HG03103 (cell line): ENCODE data around the gene NHEJ1.

Experiments
- ATAC-seq: cut with Tn5 transposase; IDR thresholded peaks from one replicate; pipeline ENCODE4 v1.9.1; 2021; ENCODE audit warnings: low read depth; ENCODE audit not compliant: unreplicated experiment

NHEJ1 gene

DNA sequence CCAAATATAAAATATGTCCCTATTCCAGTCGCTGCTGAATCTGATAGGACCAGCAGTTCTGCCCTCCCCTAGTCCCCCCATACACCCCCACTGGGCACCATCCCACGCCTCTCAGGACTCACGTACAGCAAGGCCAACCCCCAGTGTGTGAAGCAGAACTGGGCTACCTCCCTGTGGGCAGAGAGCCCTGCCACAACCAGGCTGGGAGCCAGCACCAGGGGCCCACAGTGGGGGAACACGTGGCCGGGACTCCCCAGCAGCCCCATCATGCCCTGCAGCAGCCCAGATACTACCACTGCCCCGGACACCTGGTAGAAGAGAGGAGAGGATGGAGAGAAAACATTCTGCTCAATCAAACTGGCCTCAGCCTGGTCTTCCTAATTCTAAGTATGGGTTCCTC lies 7.9 kb upstream of the NHEJ1 start:
- ATAC-seq = no peak

DNA sequence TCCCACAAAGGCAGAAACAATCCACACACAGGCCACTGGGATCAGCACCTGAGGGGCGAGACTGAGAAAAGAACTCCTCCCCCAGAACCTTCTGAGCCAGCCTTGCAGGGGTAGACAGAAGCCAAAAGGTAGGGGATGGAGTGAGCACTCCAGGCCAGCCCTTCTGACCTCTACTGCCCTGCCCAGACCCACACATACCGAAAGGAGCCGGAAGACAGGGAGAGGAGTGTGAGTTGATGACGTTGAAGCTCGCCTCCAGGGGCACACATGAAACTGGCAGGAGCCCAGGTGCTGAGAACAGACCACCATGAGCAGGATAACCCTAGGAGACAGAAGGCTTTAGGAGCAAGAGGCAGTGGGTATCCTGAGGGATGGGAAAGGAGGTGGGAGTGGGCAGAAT lies 7.4 kb upstream of the NHEJ1 start:
- no peak for ATAC-seq

DNA sequence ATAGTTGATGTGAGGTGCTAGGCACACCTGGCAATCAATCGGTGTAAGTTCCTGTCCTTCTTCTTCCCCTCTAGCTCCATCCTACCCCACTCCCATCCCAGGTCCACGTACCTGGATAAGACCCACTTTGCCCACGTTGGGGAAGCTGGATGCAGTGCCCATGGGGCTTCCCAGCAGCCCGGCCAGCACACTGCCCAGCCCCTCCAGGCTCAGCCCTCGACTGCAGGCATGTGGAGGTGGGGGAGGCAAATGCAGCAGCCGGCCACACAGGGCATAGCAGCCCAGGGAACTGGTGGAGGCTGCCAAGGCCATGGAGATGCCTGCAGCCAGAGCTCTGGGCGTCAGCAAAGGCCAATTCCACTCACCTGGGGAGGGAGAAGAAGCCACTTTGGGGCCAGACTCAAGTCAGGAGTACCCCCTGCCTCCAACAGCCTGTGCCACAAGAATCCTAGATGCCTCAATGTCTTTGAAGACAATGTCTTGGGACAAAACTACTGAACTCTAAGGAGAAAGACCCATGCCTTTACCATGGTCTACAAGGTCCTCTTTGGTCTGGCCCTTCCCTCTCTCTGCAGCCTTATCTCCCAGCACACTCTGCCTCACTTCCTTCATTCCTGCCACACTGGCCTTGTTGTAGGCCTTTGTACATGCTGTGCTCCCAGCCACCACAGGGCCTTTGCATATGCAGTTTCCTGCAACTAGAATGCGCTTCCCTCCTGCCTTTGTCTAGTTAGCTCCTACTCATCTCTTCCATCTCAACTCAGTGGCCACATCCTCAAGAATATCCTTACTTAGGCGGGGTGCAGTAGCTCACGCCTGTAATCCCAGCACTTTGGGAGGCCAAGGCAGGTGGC lies 4.7 kb upstream of the NHEJ1 start:
- no peak for ATAC-seq

DNA sequence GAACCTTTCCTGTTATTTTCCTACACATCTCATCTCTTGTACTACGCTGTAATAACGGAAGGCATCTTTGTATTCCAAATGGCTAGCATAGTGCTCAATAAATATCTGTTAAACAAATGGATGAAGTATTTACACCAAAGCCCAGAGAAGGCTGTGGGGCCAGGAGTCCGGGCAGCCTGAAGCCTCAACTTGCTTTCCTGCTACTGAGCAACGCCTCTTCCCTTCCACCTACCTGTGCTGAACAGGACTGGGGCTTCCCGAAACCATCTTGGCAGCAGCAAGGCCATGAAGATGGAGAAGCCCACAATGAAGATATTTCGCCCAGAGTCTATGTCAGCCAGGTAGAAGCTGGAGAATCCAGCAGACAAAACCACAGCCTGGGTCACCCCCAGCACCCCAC lies 2.5 kb upstream of the NHEJ1 start:
- ATAC-seq = no peak

DNA sequence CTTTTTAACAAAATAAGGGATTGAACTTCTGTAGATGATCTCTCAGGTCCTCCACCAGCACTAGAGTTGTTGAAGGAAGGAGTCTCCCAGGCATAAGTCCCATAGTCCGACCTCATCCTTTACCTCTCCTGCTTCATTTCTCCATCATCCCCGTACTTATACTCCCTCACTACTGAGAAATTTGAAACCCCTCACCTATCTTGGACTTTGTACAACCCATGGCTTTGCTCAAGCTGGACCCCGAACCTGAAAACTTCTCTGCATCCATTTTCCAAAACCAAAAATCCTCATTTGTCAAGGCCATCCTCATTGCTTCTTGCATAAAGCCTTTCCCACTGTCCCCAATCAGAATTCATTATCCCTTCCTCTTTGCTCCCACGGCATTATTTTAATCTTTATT lies 482 bp upstream of the NHEJ1 start:
- no peak for ATAC-seq

DNA sequence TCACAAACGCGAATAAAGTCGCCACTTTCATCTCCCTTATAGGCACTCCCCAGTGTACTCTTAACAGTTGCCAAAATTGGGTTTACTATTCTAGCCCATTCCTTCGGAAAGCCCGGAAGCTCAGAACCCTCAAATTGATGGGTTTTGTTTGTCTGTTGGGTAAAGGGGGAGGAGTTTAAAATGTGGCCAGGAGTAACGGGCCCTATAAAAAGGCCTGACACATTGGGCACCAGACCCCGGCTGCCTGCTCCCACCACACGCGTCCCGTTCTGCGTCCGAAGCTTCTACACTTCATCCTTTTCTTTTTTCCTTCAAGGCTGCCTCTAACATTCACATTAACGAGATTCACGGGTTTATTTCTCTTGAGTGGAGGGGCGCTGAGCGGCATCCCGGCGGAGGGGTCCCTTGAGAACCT lies 837 bp downstream of the NHEJ1 start:
- ATAC-seq = no peak

DNA sequence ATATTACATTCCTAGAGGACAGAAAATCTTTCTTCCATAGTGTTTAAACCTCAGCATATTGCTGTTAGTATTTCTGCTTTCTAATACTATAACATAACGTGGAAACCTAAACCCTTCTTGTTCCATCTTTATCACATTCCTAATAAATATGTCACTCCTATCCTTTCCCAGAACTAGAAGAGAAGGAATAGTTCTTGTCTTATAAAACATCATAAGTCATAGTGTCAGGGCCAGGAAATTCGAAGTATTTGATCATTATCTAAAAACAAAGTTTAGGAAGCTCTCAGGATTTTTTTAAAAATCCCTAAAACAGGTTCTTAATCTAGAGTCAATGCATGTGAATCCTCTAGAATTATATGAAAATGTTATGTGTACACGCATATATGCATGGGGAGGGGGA lies 2.0 kb downstream of the NHEJ1 start:
- ATAC-seq = no peak

DNA sequence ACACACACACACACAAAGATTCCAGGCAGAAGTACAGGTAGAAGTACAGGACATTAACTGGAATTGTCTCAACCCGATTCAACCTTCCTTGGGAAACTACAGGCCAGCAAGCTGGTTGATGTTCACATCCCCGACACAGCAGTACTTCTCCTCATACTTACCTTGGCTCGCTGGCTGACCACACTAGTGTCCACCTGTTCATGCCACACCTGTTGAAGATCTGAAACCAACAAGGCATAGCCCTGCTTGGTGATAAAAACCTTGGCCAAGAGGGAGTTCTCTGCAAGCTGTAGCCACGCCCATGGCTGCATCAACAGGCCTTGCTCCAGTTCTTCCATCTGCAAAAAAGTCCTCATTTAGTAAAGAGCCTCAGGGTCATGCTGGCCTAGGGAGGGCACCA lies 2.6 kb downstream of the NHEJ1 start:
- ATAC-seq = no peak

DNA sequence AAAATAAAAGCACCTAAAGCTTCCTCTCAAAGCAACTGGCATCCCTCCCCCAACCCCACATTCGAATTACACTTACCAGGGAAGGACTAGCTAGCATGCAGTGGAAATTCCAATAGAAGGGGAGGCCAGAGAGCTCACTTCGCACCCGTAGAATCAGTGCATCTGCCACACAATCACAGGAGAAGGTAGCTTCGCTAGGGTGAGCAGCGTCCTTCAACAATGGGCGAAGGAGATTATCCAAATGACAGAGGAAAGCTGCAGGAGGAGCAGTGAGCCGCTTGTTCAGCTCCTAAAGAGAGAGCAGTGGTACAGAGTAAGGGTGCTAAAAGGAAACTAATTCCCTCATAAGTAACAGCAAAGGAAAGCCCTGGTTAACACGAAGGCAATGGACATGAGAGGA lies 3.2 kb downstream of the NHEJ1 start:
- ATAC-seq = no peak

DNA sequence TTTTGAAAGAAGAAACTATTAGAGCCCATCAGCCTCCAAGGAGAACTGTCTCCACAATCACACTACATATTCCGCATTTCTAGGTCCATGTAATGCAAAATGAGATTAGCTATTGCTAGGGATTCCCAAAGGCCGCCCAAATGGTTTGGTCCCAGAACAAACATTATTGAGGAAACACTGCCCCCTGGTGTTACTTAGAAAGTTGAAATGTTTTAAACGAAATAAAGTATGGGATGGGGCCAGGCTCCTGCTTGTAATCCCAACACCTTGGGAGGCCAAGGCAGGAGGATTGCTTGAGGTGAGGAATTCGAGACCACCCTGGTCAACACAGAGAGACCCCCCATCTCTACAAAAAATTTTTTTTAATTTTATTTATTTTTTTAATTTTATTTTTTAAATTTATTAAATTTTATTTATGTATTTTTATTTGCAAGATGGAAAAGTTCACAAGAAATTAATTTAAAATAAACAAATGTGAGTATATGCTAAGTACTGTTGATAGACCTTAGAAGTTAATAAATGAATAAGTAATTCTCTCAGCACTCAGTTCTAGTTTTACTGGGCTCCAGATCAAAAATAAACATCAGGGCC lies 5.5 kb downstream of the NHEJ1 start:
- ATAC-seq = no peak

DNA sequence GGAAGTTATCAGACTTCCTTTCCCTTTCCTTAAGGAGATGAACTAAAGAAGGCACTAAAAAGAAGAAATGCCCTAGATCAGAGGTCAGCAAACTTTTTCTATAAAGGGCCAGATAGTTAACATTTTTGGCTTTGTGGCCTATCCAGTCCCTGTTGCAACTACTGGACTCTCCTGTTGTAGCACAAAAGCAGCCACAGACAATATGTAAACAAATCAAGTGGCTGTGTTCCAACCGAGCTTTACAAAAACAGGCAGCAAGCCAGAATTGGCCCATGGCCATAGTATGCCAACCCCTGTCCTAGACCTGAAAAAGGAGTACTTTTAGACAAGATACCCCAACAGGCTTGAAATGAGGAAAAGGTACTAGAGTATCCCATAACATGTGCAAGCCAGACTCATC lies 10.9 kb downstream of the NHEJ1 start:
- no peak for ATAC-seq

DNA sequence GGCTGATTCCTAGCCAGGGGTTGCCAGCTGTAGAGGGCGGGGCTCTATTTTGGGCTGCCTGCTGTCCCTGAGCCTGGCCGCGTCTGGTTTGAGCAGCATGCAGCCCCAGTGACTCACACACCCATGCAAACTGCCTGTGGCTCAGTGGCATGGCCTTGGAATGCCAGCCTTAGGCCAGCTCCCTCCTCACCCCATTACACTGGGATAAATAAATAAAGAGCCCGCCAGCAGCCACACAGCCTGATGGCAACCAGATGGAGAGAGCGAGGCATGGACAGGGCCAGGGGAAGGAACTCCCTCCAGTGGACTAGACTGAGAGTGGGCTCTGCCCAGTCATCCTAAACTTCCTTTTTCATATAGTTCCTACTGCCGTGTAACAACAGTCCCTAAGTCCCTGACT lies 18.3 kb downstream of the NHEJ1 start:
- no peak for ATAC-seq

DNA sequence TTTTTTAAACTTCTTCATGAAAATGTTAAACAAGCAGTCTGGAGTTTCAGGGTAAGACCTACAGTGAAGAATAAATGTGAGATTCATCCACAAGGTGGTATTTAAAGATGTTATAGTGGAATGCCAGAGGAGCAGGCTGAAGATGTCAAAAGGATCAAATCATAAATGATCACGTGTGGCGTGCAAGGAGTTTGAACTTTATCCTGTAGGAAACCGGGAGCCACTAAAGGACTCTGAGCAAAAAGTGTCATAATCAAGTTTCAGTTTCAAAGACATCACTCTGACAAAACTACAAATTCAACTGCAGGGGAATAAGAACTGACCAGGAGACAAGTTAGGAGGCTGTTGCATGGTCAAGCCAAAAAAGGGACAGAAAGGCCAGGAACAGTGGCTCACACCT lies 19.9 kb downstream of the NHEJ1 start:
- no peak for ATAC-seq

DNA sequence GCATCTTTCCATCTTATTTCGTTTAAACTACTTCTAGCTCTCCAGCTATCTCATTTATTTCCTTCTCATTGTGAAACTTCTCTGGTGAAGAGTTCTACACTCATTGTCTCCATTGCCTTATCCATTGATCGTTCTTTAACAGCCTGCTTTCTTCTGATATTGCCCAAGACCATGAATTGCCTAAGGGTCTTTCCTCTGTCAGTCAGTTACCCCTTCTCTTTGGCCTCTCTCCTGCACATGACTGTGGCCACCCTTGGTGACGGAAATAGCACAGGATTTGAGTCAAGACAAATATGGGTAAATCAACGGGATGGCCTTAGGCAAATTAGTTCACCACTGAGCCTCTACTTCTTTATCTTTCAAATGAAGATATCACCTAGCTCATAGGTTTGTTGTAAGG lies 26.6 kb downstream of the NHEJ1 start:
- no peak for ATAC-seq

DNA sequence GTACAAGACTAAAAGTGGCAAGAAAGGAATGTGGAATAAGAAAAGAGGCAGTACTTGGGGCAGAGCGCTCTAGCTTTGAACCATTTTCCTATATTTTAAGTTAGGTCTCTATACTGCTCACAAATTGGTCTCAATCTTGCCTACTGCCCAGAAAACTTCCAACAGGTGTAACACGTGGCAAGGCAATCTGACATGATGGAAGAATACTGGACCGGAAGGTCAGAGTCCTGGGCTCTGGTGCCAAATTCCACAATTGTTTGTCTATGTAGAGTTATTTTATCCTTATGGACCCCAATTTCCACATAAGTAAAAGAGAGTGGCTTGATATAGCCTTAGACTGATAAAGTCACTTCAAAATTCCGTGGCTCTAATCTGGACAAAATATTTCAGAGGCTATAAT lies 28.9 kb downstream of the NHEJ1 start:
- ATAC-seq = no peak

DNA sequence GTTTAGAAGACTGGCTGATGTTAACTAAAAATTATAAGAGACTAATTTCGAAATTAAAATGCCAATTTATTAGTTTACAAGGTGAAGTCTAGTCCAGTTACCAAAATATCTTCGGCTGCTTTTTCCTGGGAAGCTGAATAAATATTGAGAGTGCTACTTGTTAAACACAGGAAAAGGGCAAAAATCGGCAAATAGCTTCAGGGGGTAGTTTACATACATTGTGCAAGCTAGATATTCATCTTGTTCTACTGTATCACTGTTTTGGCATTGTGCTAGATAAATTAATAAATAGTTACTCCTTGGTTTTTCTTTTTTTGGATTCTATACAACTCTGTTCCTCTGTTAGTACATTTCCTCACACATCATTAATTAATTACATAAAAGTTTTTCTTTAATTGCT lies 29.3 kb downstream of the NHEJ1 start:
- ATAC-seq = no peak

DNA sequence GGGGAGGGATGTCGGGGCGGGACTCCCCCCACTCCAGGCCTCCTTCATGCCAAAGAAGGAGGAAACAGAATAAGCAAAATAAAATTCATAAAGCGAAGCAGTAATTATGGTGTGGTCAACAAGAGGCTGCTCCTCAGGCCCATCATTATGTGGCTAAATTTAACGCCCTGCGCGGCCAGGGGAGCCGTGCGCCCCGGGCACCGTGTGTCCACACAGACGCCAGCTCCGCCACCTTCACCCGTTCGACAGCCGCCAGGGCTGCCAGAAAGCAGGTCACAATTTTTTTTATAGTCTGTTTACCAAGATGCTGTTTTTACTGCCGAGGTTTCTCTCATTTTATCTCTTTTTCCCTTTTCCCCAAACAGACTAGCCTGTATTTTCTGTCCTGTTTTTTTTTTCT lies 31.0 kb downstream of the NHEJ1 start:
- no peak for ATAC-seq

DNA sequence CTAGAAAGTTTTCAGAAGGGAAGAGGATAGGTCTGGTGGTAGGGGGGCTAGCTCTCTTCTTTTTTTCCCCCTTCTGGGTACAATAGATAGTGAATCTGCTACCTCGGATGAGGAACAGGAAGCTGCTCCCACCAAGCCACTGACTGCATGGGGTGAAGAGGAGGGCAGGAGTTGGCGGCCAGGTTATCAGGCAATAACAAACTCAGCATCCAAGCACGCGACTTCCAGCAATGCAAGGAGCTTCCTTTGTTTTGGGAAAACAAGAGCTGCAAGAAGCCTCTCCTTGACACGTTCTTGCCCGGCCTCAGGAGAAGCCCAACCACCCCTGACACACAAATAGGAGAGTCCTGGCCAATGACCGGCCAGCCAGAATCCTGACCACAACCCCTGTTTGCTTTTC lies 32.2 kb downstream of the NHEJ1 start:
- ATAC-seq = no peak

DNA sequence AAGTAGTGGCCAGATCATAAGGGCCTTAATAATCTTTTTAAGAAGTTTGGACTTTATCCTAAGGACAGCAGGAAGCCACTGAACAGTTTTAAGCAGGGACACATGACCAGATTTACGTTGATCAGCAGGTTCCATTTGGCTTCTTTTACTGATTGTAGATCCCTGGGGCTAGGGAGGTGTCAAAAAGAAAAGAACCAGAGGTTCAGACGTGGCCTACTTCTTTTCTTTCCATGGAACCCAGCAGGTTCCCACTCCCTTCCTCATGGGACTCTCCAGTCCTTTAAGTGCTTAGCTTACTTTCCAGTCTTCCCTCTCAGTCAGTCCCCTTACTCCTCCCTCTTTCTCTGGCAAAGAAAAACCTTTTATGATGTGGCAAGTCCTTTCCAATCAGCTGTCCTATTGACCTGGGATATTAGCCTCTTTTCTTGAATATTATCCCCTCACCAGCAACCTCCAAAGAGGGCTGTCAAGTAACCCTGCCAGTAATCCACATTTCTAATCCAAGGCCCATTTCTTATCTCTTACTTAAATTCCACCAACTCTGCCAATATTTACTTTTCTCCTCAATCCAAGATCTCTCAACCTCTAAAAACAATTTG lies 33.5 kb downstream of the NHEJ1 start:
- no peak for ATAC-seq

DNA sequence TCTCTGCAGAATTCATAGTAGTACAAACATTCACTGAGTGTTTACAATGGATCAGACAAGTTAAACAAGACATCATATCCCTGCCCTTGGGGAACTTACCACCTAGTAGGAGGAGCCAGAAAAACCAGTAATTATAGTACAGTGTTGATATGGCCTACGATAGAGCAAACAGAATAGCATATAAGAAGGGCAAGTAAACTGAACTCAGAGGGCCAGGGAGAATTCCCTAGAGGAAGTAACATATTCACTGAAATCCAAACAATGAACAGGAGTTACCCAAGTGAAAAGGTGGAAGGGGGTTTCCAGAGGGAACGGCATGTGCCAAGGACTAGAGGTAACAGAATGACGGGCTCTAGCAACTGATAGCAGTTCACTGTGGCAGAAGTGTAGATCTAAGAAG lies 34.1 kb downstream of the NHEJ1 start:
- no peak for ATAC-seq

DNA sequence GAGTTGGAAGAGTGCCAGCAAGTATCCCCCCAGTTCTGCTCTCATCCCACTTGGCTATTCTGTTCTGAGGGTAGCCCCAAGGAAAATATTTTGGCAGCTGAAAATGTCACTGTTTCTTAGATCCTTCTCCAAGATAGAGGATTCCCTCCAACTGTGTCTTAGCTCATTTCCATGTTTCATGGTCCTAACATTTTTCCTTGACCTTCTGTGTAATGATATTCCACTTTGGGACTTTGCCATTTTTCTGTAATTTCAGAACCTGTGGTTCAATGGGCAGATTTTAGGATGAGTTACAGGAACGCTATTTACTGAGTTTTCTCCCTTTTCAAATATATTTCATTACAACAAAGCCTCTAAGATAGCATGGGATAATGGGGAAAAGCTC lies 34.7 kb downstream of the NHEJ1 start:
- no peak for ATAC-seq

DNA sequence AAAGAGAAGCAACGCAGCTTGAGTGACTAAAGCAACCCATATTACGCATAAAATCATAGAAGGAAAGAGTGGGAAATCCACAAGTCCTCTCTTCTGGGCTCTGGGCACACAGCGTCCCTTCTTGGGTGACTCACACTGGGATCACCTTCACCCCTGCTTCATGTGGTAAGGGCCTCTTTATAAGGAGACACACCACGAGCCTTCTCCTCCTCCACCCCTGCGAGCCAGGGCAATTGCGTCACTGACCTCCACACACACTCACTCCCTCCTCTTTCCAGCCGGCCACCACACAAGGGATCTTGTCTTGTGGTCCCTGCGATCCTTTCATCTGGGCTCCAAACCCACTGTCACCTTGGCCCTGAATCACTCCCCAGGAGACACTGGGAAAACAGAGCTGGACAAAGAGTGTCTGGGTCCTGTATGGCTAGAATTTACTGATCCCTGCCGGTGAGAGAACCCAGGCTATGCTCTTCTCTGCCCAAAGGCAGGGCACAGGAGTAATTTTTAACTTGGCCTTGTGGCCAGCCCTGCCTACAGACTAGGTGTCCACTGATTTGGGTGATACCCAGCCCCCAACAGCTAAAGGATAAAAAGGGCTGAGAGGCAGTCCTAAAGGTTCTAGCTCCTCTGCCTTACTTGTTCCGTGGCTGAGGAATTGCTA lies 35.3 kb downstream of the NHEJ1 start:
- ATAC-seq = no peak
